Smooth muscle cell of the brain vasculature (primary cell): ENCODE data around the gene ZNF665.
"Not testable (repeated sequence)": the region's sequence is repeated elsewhere in the genome, so short reads cannot be mapped to it uniquely, and the experiment has no call there.

ENCODE experiments used
- DNase-seq: peaks from one replicate; pipeline ENCODE4 v3.0.0-alpha.2; 2012; ENCODE audit warnings: low read depth, low spot score

ZNF665 gene

DNA sequence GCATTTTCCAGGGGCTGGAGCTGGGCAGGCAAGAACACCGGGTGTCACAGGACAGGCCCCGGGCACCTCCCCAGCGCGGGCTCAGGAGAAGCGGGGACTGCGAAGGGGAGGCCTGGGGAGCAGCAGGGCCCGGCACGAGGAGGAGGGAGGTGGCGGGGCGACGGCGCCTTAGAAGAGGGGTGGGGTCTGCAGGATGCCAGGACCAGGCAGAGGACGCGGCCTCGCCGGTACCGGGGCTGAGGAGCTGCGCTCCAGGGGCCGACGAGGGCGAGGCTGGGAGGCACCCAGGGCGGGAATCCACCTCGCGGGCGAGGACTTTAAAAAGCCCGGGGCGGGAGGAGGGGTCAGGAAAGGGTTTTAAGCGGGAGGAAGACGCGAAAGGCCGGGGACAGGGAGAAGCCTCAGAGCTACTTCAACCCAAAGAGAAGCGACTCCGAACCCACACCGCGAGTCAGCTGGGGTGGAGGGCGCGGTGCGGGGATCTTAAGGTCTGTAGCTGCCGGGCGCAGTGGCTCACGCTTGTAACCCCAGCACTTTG lies 35.0 kb downstream of the ZNF665 start:
- no peak for DNase-seq

DNA sequence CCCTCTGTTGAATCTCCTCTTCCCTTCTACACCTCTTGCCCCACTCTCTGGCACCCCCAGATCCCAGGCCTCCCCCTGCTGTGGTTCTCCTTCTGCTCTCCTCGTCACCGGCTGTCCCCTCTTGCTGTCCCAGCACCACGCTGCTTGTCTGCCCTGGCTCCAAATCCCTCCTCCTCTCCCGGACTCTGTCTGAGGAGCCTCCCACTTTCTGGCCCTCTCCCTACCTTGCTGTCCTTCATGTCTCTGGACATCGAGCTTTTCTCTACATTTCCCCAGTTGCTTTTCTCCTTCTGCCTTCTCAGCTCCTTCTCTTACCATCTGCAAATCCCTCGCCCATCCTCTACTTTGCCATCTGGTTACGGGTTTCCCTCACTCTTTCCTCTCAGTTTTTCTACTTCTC lies 35.5 kb downstream of the ZNF665 start:
- DNase-seq, result no peak

DNA sequence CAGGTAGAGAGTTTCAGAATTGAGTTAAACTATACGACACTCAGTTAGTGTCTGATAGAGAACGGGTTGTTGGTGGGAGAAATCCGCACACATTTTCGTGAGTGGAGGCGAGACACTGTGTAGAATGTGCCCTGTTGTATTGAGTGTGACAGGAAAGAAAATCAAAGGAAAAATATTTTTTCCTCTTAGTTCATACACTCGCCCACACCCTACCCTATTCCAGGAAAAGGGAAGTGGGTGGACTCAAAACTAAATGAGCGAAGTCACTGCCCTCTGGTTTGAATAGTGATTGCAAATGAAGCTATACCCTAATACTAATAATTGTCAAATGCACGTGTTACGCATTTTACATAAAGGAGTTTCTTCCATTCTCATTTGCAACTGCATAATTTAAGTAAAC lies 36.3 kb downstream of the ZNF665 start:
- no peak for DNase-seq

DNA sequence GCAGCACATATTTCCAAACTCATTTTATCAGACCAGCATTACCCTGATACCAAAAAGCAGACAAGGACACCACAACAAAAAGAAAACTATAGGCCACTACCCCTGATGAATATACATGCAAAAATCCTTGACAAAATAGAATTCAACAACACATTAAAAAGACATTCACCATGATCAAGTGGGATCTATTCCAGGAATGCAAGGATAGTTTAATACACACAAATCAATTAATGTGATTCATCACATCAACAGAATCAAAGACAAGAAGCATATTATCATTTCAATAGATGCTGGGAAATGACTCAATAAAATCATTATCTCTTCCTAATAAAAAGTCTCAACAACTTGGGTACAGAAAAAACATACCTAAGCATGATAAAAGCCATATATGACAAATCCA lies 45.5 kb downstream of the ZNF665 start:
- no peak for DNase-seq

DNA sequence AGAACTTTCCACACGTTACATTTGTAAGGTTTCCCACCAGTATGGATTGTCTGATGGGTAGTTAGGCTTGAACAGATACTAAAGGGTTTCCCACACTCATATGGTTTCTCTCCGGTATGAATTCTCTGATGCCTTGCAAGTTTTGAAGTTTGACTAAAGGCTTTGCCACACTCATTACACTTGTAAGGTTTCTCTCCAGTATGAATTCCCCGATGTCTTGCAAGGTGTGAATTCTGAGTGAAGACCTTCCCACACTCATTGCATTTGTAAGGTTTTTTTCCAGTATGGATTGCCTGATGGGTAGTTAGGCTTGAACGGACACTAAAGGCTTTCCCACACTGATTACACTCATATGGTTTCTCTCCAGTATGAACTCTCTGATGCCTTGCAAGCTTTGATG lies 52.8 kb downstream of the ZNF665 start:
- DNase-seq, result no peak

DNA sequence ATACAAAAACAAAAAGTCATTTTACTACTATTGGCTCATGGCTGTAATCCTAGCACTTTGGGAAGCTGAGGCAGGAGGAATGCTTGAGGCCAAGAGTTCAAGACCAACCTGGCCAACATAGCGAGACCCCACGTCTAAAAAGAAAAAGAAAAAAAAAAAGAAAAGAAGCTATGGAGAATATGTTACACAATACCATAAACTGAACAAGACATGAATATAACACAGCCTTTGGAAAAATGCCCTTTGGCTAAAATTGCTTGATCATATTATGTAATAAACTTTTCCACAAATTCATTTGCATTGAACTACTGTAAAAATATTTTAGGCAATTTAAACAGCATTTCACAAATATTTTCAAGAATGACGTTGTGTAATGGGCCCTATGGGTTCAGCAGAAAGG lies 56.7 kb downstream of the ZNF665 start:
- DNase-seq, result no peak

DNA sequence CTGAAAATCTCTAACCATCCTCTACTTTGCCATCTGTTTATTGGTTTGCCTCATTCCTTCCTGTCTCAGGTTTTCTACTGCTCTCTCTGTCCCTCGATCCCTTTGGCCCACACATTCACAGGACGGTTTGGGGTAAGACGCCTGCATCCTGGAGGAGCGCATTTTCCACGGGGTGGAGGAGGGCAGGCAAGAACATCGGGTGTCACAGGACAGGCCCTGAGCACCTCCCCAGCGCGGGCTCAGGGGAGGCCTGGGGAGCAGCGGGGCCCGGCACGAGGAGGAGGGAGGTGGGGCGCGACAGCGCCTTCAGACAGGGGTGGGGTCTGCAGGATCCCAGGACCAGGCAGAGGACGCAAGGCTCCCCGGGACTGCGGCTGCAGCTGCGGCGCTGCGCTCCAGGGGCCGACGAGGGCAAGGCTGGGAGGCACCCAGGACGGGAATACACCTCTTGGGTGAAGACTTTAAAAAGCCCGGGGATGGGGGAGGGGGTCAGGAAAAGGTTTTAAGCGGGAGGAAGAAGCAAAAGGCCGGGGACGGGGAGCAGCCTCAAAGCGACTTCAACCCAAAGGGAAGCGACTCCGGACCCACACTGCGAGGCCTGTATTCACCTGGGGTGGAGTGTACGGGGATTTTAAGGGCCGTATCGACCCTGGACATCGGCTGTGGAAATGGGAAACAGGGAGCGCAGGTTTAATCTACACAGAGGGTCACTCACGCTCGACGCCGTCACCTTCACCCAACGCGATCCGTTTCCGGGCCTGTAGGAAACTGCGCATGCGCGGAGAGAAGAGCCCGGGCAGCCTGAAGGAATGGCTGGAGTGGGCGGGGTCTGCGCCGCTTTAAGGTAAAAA lies 60.8 kb downstream of the ZNF665 start, which contains the start of gene ZNF415:
ZNF415 (minus strand) TSS at position 770 of the 851 bp plus-strand sequence. CDS start 10,234 bp downstream, outside the sequence.
- DNase-seq, result no peak

DNA sequence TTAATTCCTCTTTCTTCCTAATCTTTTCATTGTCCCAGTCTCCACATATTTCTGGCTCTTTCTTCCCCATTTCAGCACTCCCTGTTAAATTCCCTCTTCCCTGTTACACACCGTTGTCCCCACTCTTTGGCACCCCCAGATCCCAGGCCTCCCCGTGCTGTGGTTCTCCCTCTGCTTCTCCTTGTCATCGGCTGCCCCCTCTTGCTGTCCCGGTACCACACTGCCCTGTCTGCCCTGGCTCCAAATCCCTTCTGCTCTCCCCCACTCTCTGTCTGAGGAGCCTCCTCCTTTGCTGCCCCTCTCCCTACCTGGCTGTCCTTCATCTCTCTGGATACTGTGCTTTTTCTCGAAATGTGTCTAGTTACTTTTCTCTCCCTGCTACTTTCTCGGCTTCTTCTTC lies 61.4 kb downstream of the ZNF665 start:
- no peak for DNase-seq

DNA sequence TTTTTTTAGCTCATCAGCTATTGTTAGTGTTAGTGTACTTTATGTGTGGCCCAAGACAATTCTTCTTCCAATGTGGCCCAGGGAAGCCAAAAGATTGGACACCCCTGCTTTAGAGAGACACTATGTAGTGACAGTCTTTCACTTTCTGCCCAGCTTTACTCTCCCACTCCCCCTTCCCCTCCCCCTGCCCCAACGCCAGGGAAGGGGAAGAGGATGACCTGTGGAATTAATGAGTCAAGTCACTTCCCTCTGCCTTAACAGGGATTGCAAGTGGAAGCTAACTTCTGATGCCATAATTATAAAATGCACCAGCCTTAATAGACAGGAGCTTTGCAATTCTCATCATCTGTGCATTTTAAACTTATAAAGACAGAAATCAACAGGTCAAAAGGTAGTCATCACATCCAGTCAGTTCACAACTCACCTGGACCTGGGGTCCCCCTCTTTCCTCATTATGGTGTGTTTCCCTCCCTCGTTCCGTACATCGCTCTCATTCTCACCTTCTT lies 62.0 kb downstream of the ZNF665 start:
- DNase-seq, result no peak

DNA sequence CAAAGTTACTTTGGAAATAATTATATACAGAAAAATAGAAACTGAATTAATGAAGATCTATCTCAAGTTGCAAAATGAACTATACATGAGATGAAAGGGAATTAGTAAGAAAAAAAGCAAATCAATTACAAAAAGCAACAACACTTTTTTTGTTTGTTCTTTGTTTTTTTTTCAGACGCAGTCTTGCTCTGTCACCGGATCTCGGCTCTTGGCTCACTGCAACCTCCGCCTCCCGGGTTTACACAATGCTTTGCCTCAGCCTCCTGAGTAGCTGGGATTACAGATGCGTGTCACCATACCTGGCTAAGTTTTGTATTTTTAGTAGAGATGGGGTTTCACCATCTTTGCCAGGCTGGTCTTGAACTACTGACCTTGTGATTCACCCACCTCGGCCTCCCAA lies 62.7 kb downstream of the ZNF665 start:
- no peak for DNase-seq

DNA sequence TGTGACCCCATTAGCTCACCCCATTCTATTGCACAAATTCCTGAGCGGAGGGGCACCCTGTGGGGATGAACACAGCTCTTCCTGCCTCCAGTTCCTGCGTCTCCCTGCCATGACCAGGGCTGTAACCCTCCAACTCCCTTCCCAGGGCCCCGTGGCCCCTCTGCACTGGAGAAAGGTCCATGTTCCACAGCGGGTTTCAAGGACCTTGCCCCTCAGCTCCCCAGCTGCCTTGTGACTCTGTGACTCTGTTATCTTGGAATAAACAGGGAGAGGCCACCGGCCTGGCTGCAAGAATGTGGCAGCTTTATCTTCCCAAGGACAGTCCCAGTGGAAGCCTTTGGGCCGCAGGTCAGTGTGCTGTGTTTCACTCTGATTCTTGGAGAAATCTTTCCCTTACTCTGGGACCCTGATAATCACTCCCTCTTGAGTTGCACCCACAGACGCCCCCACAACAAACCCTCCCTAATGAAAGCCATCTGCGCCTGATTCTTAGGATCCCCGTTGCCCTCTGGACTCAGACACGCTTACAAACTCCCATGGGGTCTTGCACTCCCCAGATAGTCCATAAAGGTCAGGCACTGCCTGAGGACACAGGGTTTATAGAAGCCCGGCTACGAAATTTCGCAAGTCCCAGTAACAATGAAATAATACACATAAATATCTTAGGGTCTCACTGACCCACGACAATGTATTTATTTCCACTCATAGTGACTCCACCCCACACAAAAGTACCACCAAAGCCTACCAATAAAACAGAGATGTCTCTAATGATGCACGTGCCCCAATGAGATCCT lies 66.2 kb downstream of the ZNF665 start:
- not testable (repeated sequence) for DNase-seq

DNA sequence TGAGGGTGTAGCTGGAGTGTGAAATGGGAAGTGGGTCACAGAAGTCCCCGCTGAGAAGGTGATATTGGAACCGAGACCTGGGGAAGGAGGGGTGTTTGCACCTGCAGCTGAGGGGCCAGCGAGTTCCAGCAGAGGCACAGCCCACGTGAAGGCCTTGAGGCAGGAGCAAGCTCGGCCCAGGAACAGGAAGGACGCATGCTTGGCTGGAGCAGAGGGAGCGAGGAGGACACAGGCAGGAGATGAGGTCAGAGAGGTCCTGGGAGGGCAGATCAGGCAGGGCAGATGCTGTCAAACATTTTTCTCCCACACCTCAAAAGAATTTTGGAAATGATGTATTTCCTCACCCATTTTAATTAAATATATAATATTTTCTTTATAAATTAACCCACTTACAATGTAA lies 69.8 kb downstream of the ZNF665 start:
- no peak for DNase-seq
